Parathyroid adenoma (tissue), 2 donors: ENCODE data around the gene USP24.

Source experiments
- H2AFZ ChIP-seq: fragments of 300-600 bp; sonication (generic); one replicate; pipeline ENCODE4 v1.7.0; 2017; ENCODE audit warnings: antibody characterized with exemption, mild to moderate bottlenecking
- H3K27ac ChIP-seq: fragments of 300-600 bp; sonication (generic); one replicate; pipeline ENCODE4 v1.7.0; 2017
- H3K27me3 ChIP-seq: fragments of 300-600 bp; sonication (generic); one replicate; pipeline ENCODE4 v1.7.0; 2017; ENCODE audit warnings: low read length; ENCODE audit not compliant: control insufficient read depth, insufficient read depth
- H3K36me3 ChIP-seq: fragments of 300-600 bp; sonication (generic); one replicate; pipeline ENCODE4 v1.7.0; 2017; ENCODE audit warnings: low read length; ENCODE audit not compliant: control insufficient read depth, insufficient read depth
- H3K4me1 ChIP-seq: fragments of 300-600 bp; sonication (generic); one replicate; pipeline ENCODE4 v1.7.0; 2017; ENCODE audit warnings: control low read depth
- H3K4me2 ChIP-seq: fragments of 300-600 bp; sonication (generic); one replicate; pipeline ENCODE4 v1.7.0; 2017; ENCODE audit warnings: low read length
- H3K4me3 ChIP-seq: fragments of 300-600 bp; sonication (generic); one replicate; pipeline ENCODE4 v1.7.0; 2017; ENCODE audit warnings: low read depth, low read length
- H3K79me2 ChIP-seq: fragments of 300-600 bp; sonication (generic); one replicate; pipeline ENCODE4 v1.7.0; 2017; ENCODE audit warnings: control low read depth
- H3K9ac ChIP-seq: fragments of 300-600 bp; sonication (generic); one replicate; pipeline ENCODE4 v1.7.0; 2017; ENCODE audit warnings: mild to moderate bottlenecking
- H3K9me3 ChIP-seq: fragments of 300-600 bp; sonication (generic); one replicate; pipeline ENCODE4 v1.7.0; 2017; ENCODE audit warnings: low read length; ENCODE audit not compliant: control insufficient read depth
- CTCF ChIP-seq: fragments of 300-600 bp; sonication (generic); IDR thresholded peaks from one replicate; pipeline ENCODE4 v1.7.0; 2017; ENCODE audit warnings: antibody characterized with exemption, mild to moderate bottlenecking
- donor health status: primary hyperparathyroidism.

The USP24 gene

DNA sequence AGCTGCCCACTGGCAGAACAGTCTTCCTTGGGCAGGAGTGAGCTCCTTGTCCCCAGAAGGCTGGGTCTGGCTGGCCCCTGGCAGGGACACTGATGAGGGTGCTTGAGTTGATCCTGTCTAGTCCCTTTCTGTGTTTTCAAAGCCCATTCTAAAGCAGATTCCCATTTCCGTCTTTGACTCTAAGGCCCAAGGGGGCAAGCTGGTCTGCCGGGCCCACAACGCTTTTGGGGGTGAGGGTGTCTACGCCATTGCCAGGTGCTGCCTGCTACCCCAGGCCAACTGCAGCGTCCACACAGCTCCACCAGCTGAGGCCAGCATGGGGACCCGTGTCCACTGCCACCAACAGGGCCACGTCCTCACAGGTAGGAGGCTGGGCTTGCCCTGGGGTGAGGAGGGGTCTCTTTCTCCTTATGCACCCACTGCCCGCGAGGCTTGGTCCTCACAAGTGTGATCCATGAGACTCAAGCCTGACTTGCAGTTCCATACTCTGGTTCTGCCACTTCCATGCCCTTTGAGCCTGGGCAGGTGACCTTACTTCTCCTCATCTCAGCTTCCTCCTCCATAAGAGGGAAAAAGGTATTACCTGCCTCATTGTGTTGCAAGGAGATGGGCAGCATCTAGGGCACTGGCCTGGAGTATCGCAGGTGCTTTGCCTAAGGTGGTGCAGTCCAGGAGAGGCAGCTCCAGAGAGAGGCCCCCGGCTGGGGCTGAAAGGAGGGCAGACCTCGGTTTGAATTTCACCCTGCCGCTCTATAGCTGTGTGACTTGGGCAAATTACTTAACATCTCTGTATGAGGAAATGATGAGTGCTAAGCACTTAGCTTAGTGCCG lies 155.6 kb downstream of the USP24 start:
- no peaks in the 10 kb centered on the region for H3K27me3 ChIP-seq
- H3K4me1 ChIP-seq = no peaks in the 10 kb centered on the region
- no peak overlapping the region for H2AFZ ChIP-seq
- no peak for TF ChIP-seq CTCF
- H3K9ac ChIP-seq = no peak overlapping the region
- no peaks in the 10 kb centered on the region for H3K36me3 ChIP-seq
- no peak overlapping the region for H3K4me2 ChIP-seq
- no peak overlapping the region for H3K27ac ChIP-seq
- no peak overlapping the region for H3K4me3 ChIP-seq
- H3K79me2 ChIP-seq = no peaks in the 10 kb centered on the region
- no peaks in the 10 kb centered on the region for H3K9me3 ChIP-seq

GRCh38 chr1:55057956-55058298 lies 157.2 kb downstream of the USP24 start:
- H3K79me2 ChIP-seq = no peaks in the 10 kb centered on the region
- H3K27me3 ChIP-seq = no peaks in the 10 kb centered on the region
- no peaks in the 10 kb centered on the region for H3K36me3 ChIP-seq
- no peak overlapping the region for H3K4me2 ChIP-seq
- H2AFZ ChIP-seq = no peak overlapping the region
- no peaks in the 10 kb centered on the region for H3K9me3 ChIP-seq
- no peak overlapping the region for H3K27ac ChIP-seq
- H3K4me3 ChIP-seq = no peak overlapping the region
- no peak overlapping the region for H3K9ac ChIP-seq
- no peak for TF ChIP-seq CTCF
- H3K4me1 ChIP-seq = no peaks in the 10 kb centered on the region

GRCh38 chr1:55057270-55057955 lies 157.8 kb downstream of the USP24 start:
- Histone ChIP-seq H3K79me2 (no peaks in the 10 kb centered on the region), H2AFZ (no peak overlapping the region), H3K4me1 (no peaks in the 10 kb centered on the region), H3K27ac (no peak overlapping the region), H3K4me2 (no peak overlapping the region), H3K4me3 (no peak overlapping the region), H3K9me3 (no peaks in the 10 kb centered on the region), H3K27me3 (no peaks in the 10 kb centered on the region), H3K36me3 (no peaks in the 10 kb centered on the region), H3K9ac (no peak overlapping the region)
- no peak for TF ChIP-seq CTCF

DNA sequence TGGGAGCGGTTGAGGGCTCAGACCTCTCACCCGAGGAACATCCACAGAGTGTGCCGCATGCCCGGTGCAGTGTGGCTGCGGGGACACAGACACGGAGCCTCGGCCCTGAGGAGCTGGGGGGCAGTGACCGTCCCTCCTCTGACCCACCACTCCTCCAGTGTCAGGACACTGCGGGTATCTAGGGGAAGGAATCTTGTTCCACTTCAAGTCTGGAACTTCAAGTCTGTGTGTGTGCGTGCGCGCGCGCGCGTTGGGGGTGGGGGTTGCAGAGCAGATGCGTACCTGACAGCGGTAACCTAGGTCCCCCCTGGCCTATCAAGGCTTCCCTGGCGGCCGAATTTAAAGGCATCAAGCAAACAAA lies 158.6 kb downstream of the USP24 start:
- Histone ChIP-seq H3K27me3 (no peaks in the 10 kb centered on the region), H3K9ac (no peak overlapping the region), H3K36me3 (no peaks in the 10 kb centered on the region), H3K27ac (no peak overlapping the region), H3K4me1 (no peaks in the 10 kb centered on the region), H3K4me2 (no peak overlapping the region), H3K79me2 (no peaks in the 10 kb centered on the region), H2AFZ (no peak overlapping the region), H3K4me3 (no peak overlapping the region), H3K9me3 (no peaks in the 10 kb centered on the region)
- no peak for TF ChIP-seq CTCF
